GM21367 (cell line): Measurements from ENCODE around the gene ARTN.

Source experiments
- ATAC-seq: cut with Tn5 transposase; IDR thresholded peaks from one replicate; pipeline ENCODE4 v1.9.1; 2021; ENCODE audit not compliant: unreplicated experiment

The ARTN gene

DNA sequence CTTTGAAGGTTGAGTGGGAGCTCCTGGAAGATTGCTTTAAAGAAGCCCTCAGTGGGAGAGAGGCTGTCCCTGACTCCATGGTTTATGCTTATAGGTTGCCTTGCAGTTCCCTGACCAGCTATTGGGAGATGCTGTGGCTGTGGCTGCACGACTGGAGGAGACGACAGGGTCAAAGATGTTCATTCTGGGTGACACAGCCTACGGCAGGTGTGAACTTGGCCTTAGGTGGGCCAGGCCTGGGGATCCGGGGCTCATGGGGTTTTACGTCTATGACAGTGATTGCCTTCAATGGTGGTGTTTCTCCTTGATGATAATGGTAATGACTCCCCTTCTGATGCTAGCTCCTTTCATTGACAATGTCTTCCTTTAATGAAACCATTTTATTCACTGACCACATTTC, 36.9 kb downstream of the ARTN start:
- no peak for ATAC-seq

DNA sequence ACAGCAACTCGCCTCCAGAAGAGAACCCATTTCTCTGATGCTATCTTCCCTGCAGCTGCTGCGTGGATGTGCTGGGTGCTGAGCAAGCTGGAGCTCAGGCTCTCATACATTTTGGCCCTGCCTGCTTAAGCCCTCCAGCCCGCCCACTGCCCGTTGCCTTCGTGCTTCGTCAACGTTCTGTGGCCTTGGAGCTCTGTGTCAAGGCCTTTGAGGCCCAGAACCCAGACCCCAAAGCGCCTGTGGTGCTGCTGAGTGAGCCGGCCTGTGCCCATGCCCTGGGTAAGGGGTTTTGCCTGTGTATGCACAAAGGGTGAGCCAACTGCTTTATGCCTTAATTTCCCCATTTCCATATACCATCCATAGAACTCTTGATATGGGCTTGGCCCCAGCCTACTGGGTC, 37.3 kb downstream of the ARTN start:
- no peak for ATAC-seq

DNA sequence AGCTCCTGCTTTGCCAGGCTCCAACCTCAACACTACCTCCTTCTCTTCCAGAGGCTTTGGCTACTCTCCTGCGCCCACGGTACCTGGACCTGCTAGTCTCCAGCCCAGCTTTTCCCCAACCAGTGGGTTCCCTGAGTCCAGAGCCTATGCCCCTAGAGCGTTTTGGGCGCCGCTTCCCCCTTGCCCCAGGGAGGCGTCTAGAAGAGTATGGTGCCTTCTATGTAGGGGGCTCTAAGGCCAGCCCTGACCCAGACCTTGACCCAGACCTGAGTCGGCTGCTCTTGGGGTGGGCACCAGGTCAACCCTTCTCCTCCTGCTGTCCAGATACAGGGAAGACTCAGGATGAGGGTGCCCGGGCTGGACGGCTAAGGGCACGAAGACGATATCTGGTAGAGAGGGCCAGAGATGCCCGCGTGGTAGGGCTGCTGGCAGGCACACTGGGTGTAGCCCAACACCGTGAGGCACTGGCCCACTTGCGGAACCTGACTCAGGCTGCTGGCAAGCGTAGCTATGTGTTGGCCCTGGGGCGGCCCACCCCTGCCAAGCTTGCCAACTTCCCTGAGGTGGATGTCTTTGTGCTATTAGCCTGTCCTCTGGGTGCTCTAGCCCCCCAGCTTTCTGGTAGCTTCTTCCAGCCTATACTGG, 37.9 kb downstream of the ARTN start:
- no peak for ATAC-seq

DNA sequence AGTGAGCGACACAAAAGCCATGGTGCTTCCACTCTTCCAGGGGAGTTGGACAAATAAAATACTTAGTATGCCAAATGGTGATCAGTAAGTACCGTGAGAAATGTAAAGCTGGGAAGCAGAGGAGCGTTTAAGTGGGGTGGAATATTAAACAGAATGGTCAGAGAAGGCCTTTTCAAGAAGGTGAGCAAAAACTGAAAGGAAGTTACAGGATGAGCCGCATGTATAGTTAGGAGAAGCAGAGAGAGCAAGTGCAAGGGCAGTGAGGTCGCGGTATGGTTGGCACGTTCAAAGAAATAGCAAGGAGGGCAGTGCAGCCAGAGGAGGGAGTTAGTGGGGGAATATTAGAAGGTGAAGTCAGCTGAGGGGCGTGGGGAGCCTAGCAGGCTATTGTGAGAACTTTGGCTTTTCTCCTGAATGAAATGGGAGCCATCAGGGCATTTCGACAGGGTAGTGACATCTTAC, 40.4 kb downstream of the ARTN start:
- ATAC-seq: no peak

DNA sequence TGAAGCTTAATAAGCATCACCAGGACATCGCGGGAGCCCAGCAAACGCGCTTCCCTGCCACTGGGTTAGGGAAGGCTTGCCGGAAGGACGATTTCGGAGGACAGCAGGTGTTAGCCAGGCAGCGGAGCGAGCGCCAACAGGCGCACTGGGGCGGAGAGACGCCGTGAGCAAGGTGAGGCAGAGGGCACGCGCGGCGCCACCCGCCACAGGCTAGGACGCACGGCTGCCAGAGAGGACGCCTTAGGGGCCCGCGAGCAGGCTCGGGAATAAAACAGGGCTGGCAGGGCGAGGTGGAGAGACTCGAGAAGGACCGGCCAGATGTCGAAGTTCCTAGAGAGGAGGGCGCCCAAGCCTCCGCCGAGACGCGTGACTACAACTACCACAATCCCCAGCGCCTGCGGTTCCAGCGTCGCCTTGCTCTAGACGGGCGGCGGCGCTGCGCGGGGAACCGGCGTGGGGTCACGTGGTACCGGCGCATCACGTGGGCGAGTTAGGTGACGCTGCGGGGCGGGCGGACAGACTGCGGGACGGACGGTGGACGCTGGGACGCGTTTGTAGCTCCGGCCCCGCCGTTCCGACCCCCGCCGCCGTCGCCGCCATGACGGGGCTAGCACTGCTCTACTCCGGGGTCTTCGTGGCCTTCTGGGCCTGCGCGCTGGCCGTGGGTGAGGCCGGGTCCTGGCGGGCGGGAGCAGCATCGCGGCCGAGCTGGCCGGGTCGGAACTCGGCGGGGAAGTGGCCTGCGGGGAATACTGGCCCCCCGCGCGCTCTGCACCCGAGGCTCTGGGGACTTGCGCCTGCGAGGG, 41.0 kb downstream of the ARTN start, which contains the start of gene ATP6V0B:
Gene ATP6V0B (plus strand): TSS at position 518 of the 806 bp plus-strand sequence. CDS start 81 bp downstream, at position 599.
- peak; percentile 49 for ATAC-seq

DNA sequence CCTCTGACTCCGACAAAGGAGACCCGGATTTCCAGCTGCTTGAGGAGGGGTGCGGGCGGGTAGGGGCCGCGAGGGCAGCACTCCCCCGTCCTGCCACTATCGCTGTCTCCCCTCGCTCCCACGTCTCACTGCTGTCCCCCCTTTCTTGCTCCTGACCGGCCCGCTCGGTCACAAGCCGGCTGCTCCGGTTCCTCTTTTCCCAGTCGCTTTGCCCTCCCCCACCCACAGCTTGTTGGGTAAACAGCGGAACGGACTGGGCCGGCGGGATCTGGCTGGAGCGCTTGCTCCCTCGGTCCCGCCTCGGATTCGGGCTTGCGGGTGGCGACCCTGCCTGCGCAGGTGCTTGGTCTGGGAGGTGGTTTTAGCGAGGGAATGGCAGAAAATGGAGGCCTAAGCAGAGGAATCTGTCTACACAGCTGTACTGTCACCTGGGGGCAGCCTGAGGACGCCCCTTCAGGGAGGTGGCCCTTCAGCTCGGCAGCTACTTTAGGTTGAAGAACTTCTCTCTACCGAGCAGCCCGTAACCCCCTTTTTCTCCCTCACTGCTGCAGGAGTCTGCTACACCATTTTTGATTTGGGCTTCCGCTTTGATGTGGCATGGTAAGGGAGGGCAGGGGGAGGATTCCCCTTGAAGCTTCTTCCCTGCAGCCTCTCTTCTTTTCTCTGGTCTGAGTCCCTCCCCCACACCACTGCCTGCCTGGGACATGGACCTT, 41.8 kb downstream of the ARTN start:
- ATAC-seq: no peak

DNA sequence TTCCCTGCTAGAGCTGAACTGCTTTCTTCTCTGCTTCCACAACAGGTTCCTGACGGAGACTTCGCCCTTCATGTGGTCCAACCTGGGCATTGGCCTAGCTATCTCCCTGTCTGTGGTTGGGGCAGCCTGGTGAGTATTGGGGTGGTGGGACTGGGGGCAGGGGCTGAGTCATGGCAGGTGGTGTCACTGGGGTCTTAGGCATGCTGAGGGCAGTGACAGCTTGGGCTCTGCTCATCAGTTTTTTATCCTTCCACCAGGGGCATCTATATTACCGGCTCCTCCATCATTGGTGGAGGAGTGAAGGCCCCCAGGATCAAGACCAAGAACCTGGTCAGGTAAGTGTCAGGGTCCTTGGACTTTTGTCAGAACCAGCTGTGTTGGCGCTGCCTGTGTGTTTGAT, 42.4 kb downstream of the ARTN start:
- ATAC-seq: no peak

DNA sequence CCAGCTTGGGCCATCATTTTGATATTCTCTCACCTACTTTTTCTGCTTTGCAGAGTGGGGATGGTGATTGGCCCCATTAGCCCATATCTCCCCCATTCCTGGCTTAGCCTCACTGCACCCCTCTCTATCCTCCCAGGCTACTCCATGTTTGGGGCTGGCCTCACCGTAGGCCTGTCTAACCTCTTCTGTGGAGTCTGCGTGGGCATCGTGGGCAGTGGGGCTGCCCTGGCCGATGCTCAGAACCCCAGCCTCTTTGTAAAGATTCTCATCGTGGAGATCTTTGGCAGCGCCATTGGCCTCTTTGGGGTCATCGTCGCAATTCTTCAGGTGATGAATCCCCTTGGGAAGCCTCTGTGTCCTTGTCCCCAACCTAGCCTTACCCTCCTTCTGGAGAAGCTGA, 43.3 kb downstream of the ARTN start:
- ATAC-seq: no peak

DNA sequence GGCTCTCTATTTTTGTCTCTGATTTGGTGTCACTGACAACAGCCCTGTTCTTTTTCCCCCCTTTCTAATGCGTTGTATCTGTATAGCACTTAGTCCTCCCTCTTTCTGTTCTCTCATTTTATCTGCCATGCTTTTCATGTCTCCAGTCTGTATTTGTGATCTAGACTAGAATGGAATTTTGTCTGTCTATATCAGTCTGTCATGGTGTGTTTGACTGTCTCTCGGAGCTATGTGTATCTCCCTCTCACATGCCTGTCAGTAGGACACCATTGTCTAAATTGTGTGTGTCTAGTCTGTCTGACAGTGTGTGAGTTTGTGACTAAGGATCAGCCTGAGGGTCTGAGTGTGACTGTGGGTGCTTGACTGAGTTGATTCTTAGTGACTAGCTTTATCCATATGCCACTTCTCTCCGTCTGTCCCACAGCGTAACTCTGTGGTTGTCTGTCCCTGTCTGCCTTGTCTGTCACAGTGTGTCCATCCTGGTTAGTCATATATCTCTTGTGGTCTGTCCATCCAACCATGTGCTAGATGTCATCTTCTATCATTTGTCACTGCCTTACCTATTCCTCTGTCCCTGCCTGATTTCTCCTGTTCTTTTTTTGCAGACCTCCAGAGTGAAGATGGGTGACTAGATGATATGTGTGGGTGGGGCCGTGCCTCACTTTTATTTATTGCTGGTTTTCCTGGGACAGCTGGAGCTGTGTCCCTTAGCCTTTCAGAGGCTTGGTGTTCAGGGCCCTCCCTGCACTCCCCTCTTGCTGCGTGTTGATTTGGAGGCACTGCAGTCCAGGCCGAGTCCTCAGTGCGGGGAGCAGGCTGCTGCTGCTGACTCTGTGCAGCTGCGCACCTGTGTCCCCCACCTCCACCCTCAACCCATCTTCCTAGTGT, 44.0 kb downstream of the ARTN start:
- no peak for ATAC-seq

DNA sequence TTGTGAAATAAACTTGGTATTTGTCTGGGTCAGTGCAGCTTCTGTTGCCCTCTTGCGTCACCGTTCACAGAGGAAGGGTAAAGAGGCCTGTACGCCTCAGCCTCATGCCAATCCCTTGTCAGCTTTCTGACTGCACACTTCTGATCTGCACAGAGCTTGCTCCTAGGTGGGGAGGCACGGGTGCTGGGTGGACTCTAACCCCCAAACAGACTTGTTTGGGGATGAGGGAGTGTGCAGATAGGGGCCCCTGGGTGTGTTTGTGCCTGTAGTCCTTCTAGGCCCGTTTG, 44.6 kb downstream of the ARTN start:
- no peak for ATAC-seq

DNA sequence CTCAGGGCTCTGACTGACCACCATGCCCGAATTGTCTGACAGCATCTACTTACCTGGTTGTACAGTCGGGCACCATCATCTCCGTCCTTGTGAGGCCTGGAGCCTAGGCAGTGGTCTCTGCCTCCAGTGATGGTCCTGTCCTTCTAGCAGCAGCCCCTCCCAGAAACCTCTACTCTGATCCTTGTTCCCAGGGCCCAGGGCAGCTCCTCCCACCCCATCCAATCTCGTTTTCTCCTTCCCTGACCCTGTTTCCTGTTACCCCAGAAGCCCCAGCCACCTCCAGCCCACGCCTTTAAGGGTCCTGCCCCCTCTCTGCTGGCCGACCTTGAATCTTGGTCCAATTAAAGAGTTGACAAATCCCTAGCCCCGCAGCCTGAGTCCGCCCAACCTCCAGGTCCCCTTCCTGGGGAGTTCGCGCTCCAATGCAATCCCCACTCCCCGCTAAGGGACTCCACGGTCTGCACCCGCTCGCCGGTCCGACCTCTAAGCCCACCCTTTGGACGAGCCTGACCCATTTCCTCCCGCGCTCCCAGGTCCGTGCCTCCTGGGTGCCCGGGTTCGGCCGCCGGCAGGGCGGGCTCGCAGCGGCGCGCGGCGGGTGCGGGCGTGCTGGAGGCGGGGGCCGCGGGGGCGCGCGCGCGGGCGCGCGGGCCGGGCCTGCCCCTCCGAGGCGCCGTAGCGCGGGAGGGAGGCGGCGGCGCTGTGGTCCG, 45.1 kb downstream of the ARTN start, which contains the start of gene B4GALT2:
Gene B4GALT2 (plus strand): TSS at position 660 of the 710 bp plus-strand sequence. CDS start 1,951 bp downstream, outside the sequence.
- no peak for ATAC-seq

DNA sequence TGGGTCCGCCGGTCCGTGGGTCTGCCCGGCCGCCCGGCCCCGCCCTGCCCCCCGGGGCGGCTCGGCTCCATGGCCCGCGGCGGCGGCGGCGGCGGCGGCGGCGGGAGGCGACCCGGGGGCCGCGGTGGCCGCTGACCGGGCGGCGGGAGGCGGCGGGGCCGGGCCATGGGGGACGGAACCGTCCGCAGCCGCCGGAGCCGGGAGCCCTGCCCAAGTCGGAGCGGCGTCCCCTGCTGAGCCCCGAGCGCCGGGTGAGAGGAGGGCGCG, 45.6 kb downstream of the ARTN start:
- ATAC-seq: no peak

DNA sequence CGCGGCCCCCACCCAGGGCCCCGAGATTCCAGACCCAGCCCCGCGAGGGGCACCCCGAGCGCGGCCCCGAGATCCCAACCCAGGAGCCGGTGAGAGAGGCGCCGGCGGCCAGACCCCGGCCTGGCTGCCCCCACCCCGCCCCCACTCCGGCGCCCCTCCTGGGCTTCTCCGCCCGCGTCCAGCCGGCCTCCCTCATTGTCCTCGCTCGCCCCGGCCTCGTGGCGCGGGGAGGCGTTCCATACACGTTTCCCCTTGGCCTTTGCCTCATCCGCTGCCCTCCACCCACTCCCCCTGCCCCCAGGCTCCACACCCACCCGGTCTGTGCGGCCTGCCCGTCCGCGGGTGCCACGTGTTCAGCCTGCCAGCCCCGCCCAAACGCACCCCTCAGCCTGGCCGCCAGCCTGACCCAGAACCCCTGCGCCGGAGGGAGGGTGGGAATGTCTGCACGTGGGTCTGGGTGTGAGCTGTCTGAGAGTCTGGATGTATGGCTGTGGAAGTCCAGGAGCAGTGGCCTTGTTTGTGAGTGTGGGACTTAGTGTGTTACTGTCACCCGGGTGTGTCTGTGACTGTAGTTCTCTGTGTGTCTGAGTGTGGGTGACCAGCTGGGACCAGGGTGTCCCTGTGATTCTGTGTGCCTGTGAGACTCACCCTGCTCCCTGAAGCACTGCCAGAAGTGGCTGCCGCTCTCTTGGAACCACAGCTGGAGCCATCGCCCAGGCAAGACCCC, 46.1 kb downstream of the ARTN start:
- no peak for ATAC-seq

DNA sequence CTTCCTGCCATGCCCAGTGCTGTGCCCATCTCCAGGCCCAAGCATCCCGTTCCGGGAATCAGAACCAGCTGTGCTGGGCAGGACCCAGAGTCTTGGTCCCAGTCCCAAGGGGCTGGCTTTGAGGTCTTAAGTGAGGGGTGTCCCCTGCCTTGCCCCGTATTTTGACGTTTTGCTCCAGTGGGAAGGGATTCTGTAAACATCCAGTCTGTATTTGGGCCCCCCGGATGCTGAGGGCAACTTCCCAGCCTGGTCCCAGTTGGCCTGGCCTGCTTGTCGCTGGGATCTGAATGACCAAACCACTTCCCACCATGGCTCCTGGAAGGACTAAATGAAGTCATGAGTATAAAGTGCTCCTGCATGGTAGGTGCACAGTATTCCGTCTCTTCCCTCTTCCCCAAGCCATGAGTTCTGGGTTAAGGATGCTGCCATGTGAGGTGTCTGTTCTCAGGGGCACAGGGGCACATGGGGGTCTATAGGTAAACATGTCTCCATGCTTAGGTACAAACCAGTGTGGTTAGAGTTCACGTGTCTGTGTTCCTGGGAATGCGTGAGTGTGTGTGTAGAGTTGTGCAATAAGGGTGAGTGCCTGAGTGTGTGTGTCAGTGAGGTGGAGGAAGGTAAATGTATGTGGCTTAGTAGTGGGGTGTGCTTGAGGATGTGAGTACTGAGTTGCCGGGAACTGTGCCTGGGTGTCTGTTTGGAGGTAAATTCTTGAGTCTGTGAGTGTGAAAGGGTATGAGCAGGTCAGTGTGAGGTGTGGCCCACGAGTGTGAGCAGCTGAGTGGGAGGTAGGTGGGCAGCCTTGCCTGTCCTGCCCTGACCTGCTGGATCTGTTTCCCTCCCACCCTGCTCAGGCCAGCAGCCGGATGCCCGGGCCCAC, 46.9 kb downstream of the ARTN start:
- ATAC-seq: no peak

DNA sequence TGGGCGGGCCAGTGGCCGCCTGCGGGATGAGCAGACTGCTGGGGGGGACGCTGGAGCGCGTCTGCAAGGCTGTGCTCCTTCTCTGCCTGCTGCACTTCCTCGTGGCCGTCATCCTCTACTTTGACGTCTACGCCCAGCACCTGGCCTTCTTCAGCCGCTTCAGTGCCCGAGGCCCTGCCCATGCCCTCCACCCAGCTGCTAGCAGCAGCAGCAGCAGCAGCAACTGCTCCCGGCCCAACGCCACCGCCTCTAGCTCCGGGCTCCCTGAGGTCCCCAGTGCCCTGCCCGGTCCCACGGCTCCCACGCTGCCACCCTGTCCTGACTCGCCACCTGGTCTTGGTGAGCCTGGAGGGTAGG, 47.5 kb downstream of the ARTN start:
- no peak for ATAC-seq

DNA sequence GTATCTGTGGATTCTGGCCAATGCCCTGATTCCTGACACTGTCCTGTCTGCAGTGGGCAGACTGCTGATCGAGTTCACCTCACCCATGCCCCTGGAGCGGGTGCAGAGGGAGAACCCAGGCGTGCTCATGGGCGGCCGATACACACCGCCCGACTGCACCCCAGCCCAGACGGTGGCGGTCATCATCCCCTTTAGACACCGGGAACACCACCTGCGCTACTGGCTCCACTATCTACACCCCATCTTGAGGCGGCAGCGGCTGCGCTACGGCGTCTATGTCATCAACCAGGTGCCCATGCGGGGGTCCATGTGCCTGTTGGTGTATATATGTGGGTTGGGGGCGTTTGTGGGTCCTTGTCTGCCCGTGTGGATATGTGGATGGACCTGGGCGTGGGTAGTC, 48.0 kb downstream of the ARTN start:
- no peak for ATAC-seq

DNA sequence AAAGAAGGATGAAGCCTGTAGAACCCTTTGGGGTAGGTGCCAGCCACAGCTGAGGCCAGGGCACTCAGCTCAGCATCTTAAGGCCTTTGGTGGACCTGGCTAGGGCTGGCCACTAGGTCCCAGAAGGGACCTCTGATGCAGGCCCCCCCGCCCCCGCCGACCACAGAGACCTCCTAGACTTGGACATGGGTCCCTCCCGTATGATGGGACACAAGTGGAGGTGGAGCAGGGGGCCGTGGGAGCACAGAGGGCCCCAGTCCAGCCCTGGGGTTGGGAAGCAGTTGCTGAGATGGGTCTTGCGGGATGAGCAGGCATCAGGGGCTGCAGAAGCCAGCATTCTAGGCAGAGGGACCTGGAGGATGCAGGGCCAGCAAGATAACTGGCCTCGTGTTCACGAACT, 48.6 kb downstream of the ARTN start:
- ATAC-seq: no peak

DNA sequence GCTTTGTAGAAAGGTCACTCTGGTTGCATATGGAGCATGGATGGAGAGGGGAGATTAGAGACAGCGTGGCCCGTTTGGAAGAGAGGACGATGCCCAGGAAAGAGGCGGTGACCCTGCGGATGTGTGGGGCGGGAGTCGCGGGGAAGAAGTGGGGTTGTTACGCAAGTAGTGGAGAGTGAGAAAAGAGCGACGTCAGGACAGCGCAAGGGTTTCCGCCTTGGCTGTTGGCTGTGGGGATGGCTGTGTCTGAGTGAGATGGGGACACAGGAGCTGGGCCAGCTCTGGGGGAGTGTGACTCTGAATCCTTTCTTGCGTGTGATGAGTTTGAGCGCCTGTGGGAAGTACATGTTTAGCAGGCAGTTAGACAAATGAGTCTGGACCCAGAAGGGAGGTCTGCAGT, 49.2 kb downstream of the ARTN start:
- ATAC-seq: no peak

DNA sequence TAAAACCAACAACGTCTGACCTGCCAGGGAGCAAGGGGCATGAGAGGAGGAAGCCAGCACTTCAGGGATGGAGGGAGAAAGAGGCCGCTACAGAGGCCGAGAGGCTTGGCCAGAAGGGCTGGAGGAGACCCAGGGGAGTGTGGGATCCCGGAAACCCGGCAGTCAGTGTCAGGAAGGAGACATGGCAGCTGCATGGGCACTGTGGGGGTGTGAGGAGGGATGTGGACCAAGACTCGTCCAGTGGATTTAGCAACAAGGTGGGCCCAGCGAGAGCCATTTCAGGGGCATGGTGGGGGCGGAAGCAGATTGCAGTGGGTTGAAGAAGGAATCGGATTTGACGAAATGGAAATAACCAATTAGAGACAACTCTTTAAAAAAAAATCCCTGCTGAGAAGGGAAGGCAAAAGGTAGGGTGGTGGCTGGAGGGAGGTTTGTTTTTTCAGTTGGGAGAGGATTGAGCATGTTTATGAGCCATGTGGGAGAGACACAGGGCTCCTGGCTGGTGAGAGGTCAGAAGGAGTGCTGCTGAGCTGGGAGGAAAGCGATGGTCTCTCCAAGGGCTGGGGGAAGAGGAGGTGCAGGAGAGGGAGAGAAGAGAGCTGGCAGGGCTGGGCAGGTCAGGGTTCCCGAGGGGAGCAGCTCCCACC, 49.8 kb downstream of the ARTN start:
- no peak for ATAC-seq
